T-cell (primary cell): ENCODE measurements around the gene ATP2C2. TPM values are rescaled to one million over a fixed set of nuclear protein-coding genes. Genes with fewer than 3 reads are reported as not detected.

Experiments
- ATAC-seq, 4 experiments: fragments of 200-7000 bp in 3 of 4; fragments of 150-1000 bp in 1 of 4; cut with Tn5 transposase; replicated peaks in 1 of 4; 1 replicate in 3 of 4; 2 replicates in 1 of 4; pipeline ENCODE4 v1.10.0; 2021; ENCODE audit warnings: moderate library complexity in 3 of 4, mild to moderate bottlenecking in 2 of 4, moderate number of reproducible peaks in 1 of 4
- CTCF ChIA-PET, 2 donors: fragments of 300-600 bp; sonication (Branson Sonifier 250); formaldehyde crosslinking; loops; one replicate each; lab custom pipeline; 2022; ENCODE audit warnings: antibody characterized with exemption in 2 of 2; lab: Charles Lee
- POLR2A ChIA-PET, 2 donors: fragments of 300-600 bp; sonication (Branson Sonifier 250); formaldehyde crosslinking; loops; one replicate each; lab custom pipeline; 2022; ENCODE audit warnings: antibody characterized with exemption in 2 of 2; lab: Charles Lee
- DNase-seq, 35 experiments: peaks; one replicate each; pipeline versions ENCODE4 v3.0.0 to v3.0.0-alpha.2; 2013 to 2023
- H3K27ac ChIP-seq: one replicate; pipeline ENCODE4 v1.5.1; 2013; ENCODE audit warnings: low read length
- H3K27me3 ChIP-seq, 2 experiments: replicated peaks in 1 of 2; 1 replicate in 1 of 2; 2 replicates in 1 of 2; pipeline versions ENCODE4 v1.6.1 to v1.7.0; 2013; ENCODE audit warnings: low read length in 1 of 2, mixed read lengths in 1 of 2; ENCODE audit not compliant: control insufficient read depth in 2 of 2, insufficient read depth in 2 of 2; ENCODE audit errors: extremely low read depth in 1 of 2
- H3K36me3 ChIP-seq, 2 donors: 1 replicate in 1 of 2; 2 replicates in 1 of 2; pipeline versions ENCODE4 v1.6.1 to v1.7.0; 2013; ENCODE audit warnings: low read length in 1 of 2; ENCODE audit not compliant: control insufficient read depth in 2 of 2, insufficient read depth in 1 of 2; ENCODE audit errors: extremely low read depth in 1 of 2
- H3K4me1 ChIP-seq, 2 experiments: 1 replicate in 1 of 2; 2 replicates in 1 of 2; pipeline versions ENCODE4 v1.6.1 to v1.7.0; 2013; ENCODE audit warnings: low read length in 2 of 2, mixed read lengths in 1 of 2; ENCODE audit not compliant: insufficient read depth in 2 of 2, control insufficient read depth in 1 of 2; ENCODE audit errors: extremely low read depth in 1 of 2
- H3K4me3 ChIP-seq, 2 donors: 1 replicate in 1 of 2; 2 replicates in 1 of 2; pipeline versions ENCODE4 v1.5.1 to v1.7.0; 2013; ENCODE audit warnings: mild to moderate bottlenecking in 2 of 2, low read length in 1 of 2, moderate library complexity in 1 of 2; ENCODE audit not compliant: control insufficient read depth in 1 of 2; ENCODE audit errors: extremely low read depth in 1 of 2
- H3K9me3 ChIP-seq: 2 replicates; pipeline ENCODE4 v1.7.0; 2013
- H3K27ac Mint-ChIP-seq, 2 donors: one replicate each; pipeline ENCODE4 v1.8.0; 2020 to 2021; ENCODE audit warnings: mild to moderate bottlenecking in 2 of 2, mixed read lengths in 2 of 2
- H3K27me3 Mint-ChIP-seq, 2 donors: one replicate each; pipeline ENCODE4 v1.8.0; 2021 to 2022; ENCODE audit warnings: mixed read lengths in 2 of 2
- H3K36me3 Mint-ChIP-seq: one replicate; pipeline ENCODE4 v1.8.0; 2021; ENCODE audit warnings: mixed read lengths
- H3K4me1 Mint-ChIP-seq, 3 donors: one replicate each; pipeline ENCODE4 v1.8.0; 2020 to 2022; ENCODE audit warnings: mixed read lengths in 3 of 3, mild to moderate bottlenecking in 1 of 3
- H3K4me3 Mint-ChIP-seq, 3 donors: one replicate each; pipeline ENCODE4 v1.8.0; 2020 to 2022; ENCODE audit warnings: mild to moderate bottlenecking in 3 of 3, mixed read lengths in 3 of 3, moderate library complexity in 3 of 3
- H3K9me3 Mint-ChIP-seq, 3 donors: one replicate each; pipeline ENCODE4 v1.8.0; 2020 to 2022; ENCODE audit warnings: mixed read lengths in 3 of 3
- WGBS: methylation state at CpG from one replicate; pipeline ENCODE4 v1.1.5; 2013; ENCODE audit warnings: missing lambda C conversion rate; ENCODE audit not compliant: insufficient coverage; 5-methylcytosine and 5-hydroxymethylcytosine counted together
- total RNA-seq, 35 experiments: library from RNA in 6 of 35; stranded (reverse) in 6 of 35; fragments of 120-200 nt in 1 of 35; gene quantifications; one replicate each; pipeline versions ENCODE4 v1.2.1 to v1.2.4 and lab custom pipeline; 2013 to 2026

ATP2C2 gene
- total RNA-seq, 5 donors from 2014 or later (not counting 1 experiment from before 2014, with no cell fraction given) = not detected

- DNase-seq (peak in 1 of 35 experiments; percentile 24), ATAC-seq (peak in 1 of 4 experiments; percentile 37)
- H3K9me3 Mint-ChIP-seq = peaks cover 0 to 6% (median 0%) of the 10 kb centered on the region in 3 donors
- CTCF ChIA-PET = no interaction called here
- 94% methylated on average over 4 of the region's 4 CpGs for WGBS
- Histone ChIP-seq H3K4me1 (no peaks in the 10 kb centered on the region), H3K36me3 (no peaks in the 10 kb centered on the region), H3K9me3 (no peaks in the 10 kb centered on the region), H3K4me3 (no peak overlapping the region), H3K27me3 (peaks cover 0 to 19% of the 10 kb centered on the region in 2 experiments), H3K27ac (no peak overlapping the region)
- POLR2A ChIA-PET = no interaction called here
- peaks cover 7 to 14% of the 10 kb centered on the region in 2 donors for H3K27me3 Mint-ChIP-seq
- no peaks in the 10 kb centered on the region for H3K36me3 Mint-ChIP-seq
- H3K4me1 Mint-ChIP-seq = no peaks in the 10 kb centered on the region
- H3K27ac Mint-ChIP-seq = no peak overlapping the region
- H3K4me3 Mint-ChIP-seq = no peak overlapping the region
These were observed 55.1 kb downstream of the ATP2C2 start for GRCh38 chr16:84423416-84423837.

GRCh38 chr16:84425696-84426095 is 57.4 kb downstream of the ATP2C2 start:
- Mint-ChIP-seq H3K4me3 (no peak overlapping the region), H3K27me3 (peaks cover 3 to 20% of the 10 kb centered on the region in 2 donors), H3K36me3 (no peaks in the 10 kb centered on the region), H3K4me1 (no peaks in the 10 kb centered on the region), H3K27ac (no peak overlapping the region), H3K9me3 (peaks cover 0 to 6% (median 0%) of the 10 kb centered on the region in 3 donors)
- no peaks in the 10 kb centered on the region for H3K4me1 ChIP-seq
- peaks cover 0 to 13% of the 10 kb centered on the region in 2 experiments for H3K27me3 ChIP-seq
- no peaks in the 10 kb centered on the region for H3K36me3 ChIP-seq
- WGBS = 100% methylated on average over 2 of the region's 9 CpGs
- POLR2A ChIA-PET = no interaction called here
- DNase-seq (no peak), ATAC-seq (no peak)
- no peak overlapping the region for H3K4me3 ChIP-seq
- CTCF ChIA-PET = no interaction called here
- no peaks in the 10 kb centered on the region for H3K9me3 ChIP-seq
- H3K27ac ChIP-seq = no peak overlapping the region

GRCh38 chr16:84426804-84427203 is 58.5 kb downstream of the ATP2C2 start:
- ChIA-PET CTCF (no interaction called here), POLR2A (no interaction called here)
- H3K27me3 Mint-ChIP-seq = peaks cover 10 to 20% of the 10 kb centered on the region in 2 donors
- no peaks in the 10 kb centered on the region for H3K4me1 Mint-ChIP-seq
- H3K4me3 ChIP-seq = no peak overlapping the region
- no peaks in the 10 kb centered on the region for H3K36me3 Mint-ChIP-seq
- H3K27ac ChIP-seq = no peak overlapping the region
- no peak for ATAC-seq
- H3K27me3 ChIP-seq = peaks cover 0 to 19% of the 10 kb centered on the region in 2 experiments
- H3K27ac Mint-ChIP-seq = no peak overlapping the region
- DNase-seq = no peak
- H3K9me3 Mint-ChIP-seq = peaks cover 0 to 6% (median 0%) of the 10 kb centered on the region in 3 donors
- H3K4me1 ChIP-seq = no peaks in the 10 kb centered on the region
- H3K36me3 ChIP-seq = no peaks in the 10 kb centered on the region
- no peaks in the 10 kb centered on the region for H3K9me3 ChIP-seq
- H3K4me3 Mint-ChIP-seq = no peak overlapping the region
- WGBS = 94% methylated on average over 7 of the region's 12 CpGs

GRCh38 chr16:84427553-84427952 is 59.2 kb downstream of the ATP2C2 start:
- peaks cover 10 to 20% of the 10 kb centered on the region in 2 donors for H3K27me3 Mint-ChIP-seq
- DNase-seq (no peak), ATAC-seq (no peak)
- H3K36me3 Mint-ChIP-seq = no peaks in the 10 kb centered on the region
- no peak overlapping the region for H3K27ac Mint-ChIP-seq
- H3K4me3 Mint-ChIP-seq = no peak overlapping the region
- H3K9me3 ChIP-seq = no peaks in the 10 kb centered on the region
- POLR2A ChIA-PET = no interaction called here
- CTCF ChIA-PET = no interaction called here
- H3K27ac ChIP-seq = no peak overlapping the region
- no peaks in the 10 kb centered on the region for H3K4me1 ChIP-seq
- no CpG with 5 or more reads among the region's 8 CpGs for WGBS
- no peaks in the 10 kb centered on the region for H3K4me1 Mint-ChIP-seq
- peaks cover 0 to 19% of the 10 kb centered on the region in 2 experiments for H3K27me3 ChIP-seq
- H3K4me3 ChIP-seq = no peak overlapping the region
- H3K36me3 ChIP-seq = no peaks in the 10 kb centered on the region
- H3K9me3 Mint-ChIP-seq = peaks cover 0 to 6% (median 0%) of the 10 kb centered on the region in 3 donors

- Histone ChIP-seq H3K9me3 (no peaks in the 10 kb centered on the region), H3K36me3 (no peaks in the 10 kb centered on the region), H3K4me3 (no peak overlapping the region), H3K27me3 (peaks cover 0 to 19% of the 10 kb centered on the region in 2 experiments), H3K4me1 (no peaks in the 10 kb centered on the region), H3K27ac (no peak overlapping the region)
- Mint-ChIP-seq H3K9me3 (no peaks in the 10 kb centered on the region), H3K4me3 (no peak overlapping the region), H3K27me3 (peaks cover 10 to 20% of the 10 kb centered on the region in 2 donors), H3K4me1 (no peaks in the 10 kb centered on the region), H3K36me3 (no peaks in the 10 kb centered on the region), H3K27ac (no peak overlapping the region)
- DNase-seq (no peak), ATAC-seq (no peak)
- ChIA-PET POLR2A (no interaction called here), CTCF (no interaction called here)
- 86% methylated on average over 1 of the region's 4 CpGs for WGBS
These were observed 62.5 kb downstream of the ATP2C2 start for GRCh38 chr16:84430860-84431259.

- ChIA-PET POLR2A (no interaction called here), CTCF (no interaction called here)
- H3K36me3 ChIP-seq = no peaks in the 10 kb centered on the region
- Mint-ChIP-seq H3K4me3 (no peak overlapping the region), H3K9me3 (no peaks in the 10 kb centered on the region), H3K4me1 (no peaks in the 10 kb centered on the region), H3K27me3 (peaks cover 4 to 7% of the 10 kb centered on the region in 2 donors), H3K36me3 (no peaks in the 10 kb centered on the region), H3K27ac (no peak overlapping the region)
- 93% methylated on average over 3 of the region's 5 CpGs for WGBS
- H3K4me3 ChIP-seq = no peak overlapping the region
- no peaks in the 10 kb centered on the region for H3K4me1 ChIP-seq
- H3K27me3 ChIP-seq = peaks cover 0 to 19% of the 10 kb centered on the region in 2 experiments
- no peak for DNase-seq
- no peak overlapping the region for H3K27ac ChIP-seq
- no peaks in the 10 kb centered on the region for H3K9me3 ChIP-seq
- ATAC-seq = no peak
These were observed 66.5 kb downstream of the ATP2C2 start for GRCh38 chr16:84434800-84435199.

GRCh38 chr16:84436196-84436595 is 67.9 kb downstream of the ATP2C2 start:
- no peak for ATAC-seq
- CTCF ChIA-PET = no interaction called here
- Mint-ChIP-seq H3K9me3 (no peaks in the 10 kb centered on the region), H3K36me3 (no peaks in the 10 kb centered on the region), H3K27ac (no peak overlapping the region), H3K4me3 (no peak overlapping the region), H3K27me3 (peaks cover 0 to 12% of the 10 kb centered on the region in 2 donors), H3K4me1 (no peaks in the 10 kb centered on the region)
- H3K4me1 ChIP-seq = no peaks in the 10 kb centered on the region
- H3K36me3 ChIP-seq = no peaks in the 10 kb centered on the region
- H3K4me3 ChIP-seq = no peak overlapping the region
- peaks cover 0 to 16% of the 10 kb centered on the region in 2 experiments for H3K27me3 ChIP-seq
- no peaks in the 10 kb centered on the region for H3K9me3 ChIP-seq
- POLR2A ChIA-PET = no interaction called here
- H3K27ac ChIP-seq = no peak overlapping the region
- no peak for DNase-seq
- WGBS = 85% methylated on average over 8 of the region's 10 CpGs
